K562 (cell line): ENCODE data around the gene NSUN3. TPM values are rescaled to one million over a fixed set of nuclear protein-coding genes. Genes with fewer than 3 reads are reported as not detected.

Experiments
- ATAC-seq: fragments of 200-7000 bp; cut with Tn5 transposase; 3 replicates; pipeline ENCODE4 v1.9.1; 2020; ENCODE audit warnings: moderate library complexity
- BruUV-seq: library from RNA; stranded (reverse); fragments of 400-500 nt; replicated peaks from 2 replicates; lab custom pipeline; 2021; lab: Mats Ljungman, UMichigan
- CTCF ChIA-PET: fragments of 300-600 bp; formaldehyde crosslinking; extraction: SDS; loops from one replicate; lab custom pipeline; 2021; ENCODE audit warnings: low intra/inter-chr PET ratio; lab: Yijun Ruan, JAX
- POLR2A ChIA-PET: fragments of 300-600, 350-650 bp; sonication (Branson Sonifier 250); formaldehyde crosslinking; extraction: SDS; loops from one replicate; lab custom pipeline; 2021; ENCODE audit warnings: antibody characterized with exemption, inconsistent platforms; lab: Yijun Ruan, JAX
- DNase-seq, 4 experiments: peaks; one replicate each; pipeline versions ENCODE4 v3.0.0 to v3.0.0-alpha.2; 2011 to 2018; ENCODE audit warnings: low spot score in 3 of 4, mixed read lengths in 3 of 4; ENCODE audit errors: extremely low read depth in 1 of 4
- FAIRE-seq: peaks from 2 replicates; lab custom pipeline; 2011; peaks lifted over from hg19 to GRCh38; lab: Jason Lieb, UNC
- H2AFZ ChIP-seq: 2 replicates; pipeline ENCODE4 v1.6.0; 2011; ENCODE audit warnings: low read depth, low read length, control low read depth, inconsistent platforms
- H3K27ac ChIP-seq: fragments of 200-600 bp; 3 replicates; pipeline ENCODE4 v1.8.0; 2011; ENCODE audit warnings: low read depth, mild to moderate bottlenecking, control low read depth, inconsistent platforms, low read length, moderate library complexity, mixed read lengths; ENCODE audit errors: extremely low read depth
- H3K27me3 ChIP-seq, 2 experiments: fragments of 300-600 bp in 1 of 2; 2 replicates in 1 of 2; 3 replicates in 1 of 2; pipeline versions ENCODE4 v1.6.0 to v1.8.0; 2011; ENCODE audit warnings: inconsistent platforms in 2 of 2, low read length in 2 of 2, mild to moderate bottlenecking in 1 of 2, mixed read lengths in 1 of 2, moderate library complexity in 1 of 2; ENCODE audit not compliant: control insufficient read depth in 2 of 2, insufficient read depth in 2 of 2
- H3K36me3 ChIP-seq: fragments of 300-600 bp; 3 replicates; pipeline ENCODE4 v1.8.0; 2011; ENCODE audit warnings: mild to moderate bottlenecking, low read length, inconsistent platforms; ENCODE audit not compliant: control insufficient read depth, insufficient read depth
- H3K4me1 ChIP-seq, 2 experiments: fragments of 200-600 bp in 1 of 2; replicated peaks in 1 of 2; 2 replicates in 1 of 2; 3 replicates in 1 of 2; pipeline versions ENCODE4 v1.5.1 to v1.8.0; 2011; ENCODE audit warnings: inconsistent platforms in 2 of 2, low read length in 2 of 2, mild to moderate bottlenecking in 1 of 2, mixed read lengths in 1 of 2, moderate library complexity in 1 of 2; ENCODE audit not compliant: control insufficient read depth in 2 of 2, insufficient read depth in 2 of 2
- H3K4me2 ChIP-seq: 2 replicates; pipeline ENCODE4 v1.6.1; 2011; ENCODE audit warnings: low read length, control low read depth, inconsistent platforms, mixed read lengths; ENCODE audit not compliant: insufficient read depth
- H3K4me3 ChIP-seq: fragments of 200-600 bp; sonication (generic), shearing (Covaris generic); 2 replicates; pipeline ENCODE4 v1.5.1; 2016; ENCODE audit warnings: control low read depth, inconsistent platforms
- H3K79me2 ChIP-seq: fragments of 200-600 bp; 3 replicates; pipeline ENCODE4 v1.8.0; 2011; ENCODE audit warnings: low read length, inconsistent platforms; ENCODE audit not compliant: control insufficient read depth, insufficient read depth
- H3K9ac ChIP-seq, 2 experiments: 2 replicates each; pipeline versions ENCODE4 v1.6.0 to v1.6.1; 2011; ENCODE audit warnings: low read depth in 2 of 2, low read length in 2 of 2, control low read depth in 1 of 2, inconsistent platforms in 1 of 2, mild to moderate bottlenecking in 1 of 2, mixed read lengths in 1 of 2; ENCODE audit not compliant: insufficient read depth in 1 of 2
- H3K9me1 ChIP-seq: one replicate; pipeline ENCODE4 v1.6.0; 2011; ENCODE audit warnings: inconsistent platforms, mild to moderate bottlenecking, low read length, moderate library complexity; ENCODE audit not compliant: control insufficient read depth, insufficient read depth
- H3K9me3 ChIP-seq: replicated peaks from 2 replicates; pipeline ENCODE4 v1.5.1; 2011; ENCODE audit warnings: low read depth, low read length, inconsistent platforms; ENCODE audit not compliant: control insufficient read depth, insufficient read depth
- H4K20me1 ChIP-seq: replicated peaks from 2 replicates; pipeline ENCODE4 v1.6.1; 2011; ENCODE audit warnings: low read length, inconsistent platforms, mixed read lengths; ENCODE audit not compliant: control insufficient read depth, insufficient read depth
- BCLAF1 ChIP-seq, 2 experiments: fragments of 450-650 bp in 1 of 2; IDR thresholded peaks; 2 replicates each; pipeline ENCODE4 v1.6.1; 2011 to 2017; ENCODE audit warnings: low read depth in 2 of 2, antibody characterized with exemption in 1 of 2, borderline replicate concordance in 1 of 2, low read length in 1 of 2, mild to moderate bottlenecking in 1 of 2, mixed read lengths in 1 of 2; ENCODE audit not compliant: control insufficient read depth in 1 of 2
- CGGBP1 ChIP-seq: fragments of 250-450 bp; sonication (Bioruptor Pico); IDR thresholded peaks from 2 replicates; pipeline ENCODE4 v1.9.0; 2021; ENCODE audit warnings: mild to moderate bottlenecking
- CREBBP ChIP-seq: IDR thresholded peaks from one replicate; pipeline ENCODE4 v1.6.1; 2012; ENCODE audit warnings: low read depth, mild to moderate bottlenecking, control low read depth, inconsistent platforms, low read length
- MAX ChIP-seq: sonication (generic); formaldehyde crosslinking; IDR thresholded peaks from 2 replicates; pipeline ENCODE4 v1.9.0; 2022; ENCODE audit warnings: mild to moderate bottlenecking, missing genetic modification reagents
- PBX2 ChIP-seq, 2 experiments: IDR thresholded peaks in 1 of 2; conservative IDR thresholded peaks in 1 of 2; 2 replicates each; pipeline ENCODE4 v1.6.1; 2016; ENCODE audit warnings: low read depth in 2 of 2, mild to moderate bottlenecking in 1 of 2, missing compliant biosample characterization in 1 of 2, missing genetic modification characterization in 1 of 2, moderate library complexity in 1 of 2
- PCBP2 ChIP-seq: fragments of 200-400 bp; formaldehyde crosslinking; IDR thresholded peaks from 2 replicates; pipeline ENCODE4 v1.6.1; 2018; ENCODE audit warnings: low read length, low read depth, mild to moderate bottlenecking, moderate library complexity; ENCODE audit not compliant: poor library complexity, severe bottlenecking
- POLR2AphosphoS5 ChIP-seq: IDR thresholded peaks from 2 replicates; pipeline ENCODE4 v1.6.1; 2011; ENCODE audit warnings: mild to moderate bottlenecking, low read depth, low read length, moderate library complexity; ENCODE audit not compliant: control insufficient read depth, insufficient read depth
- RBFOX2 ChIP-seq: fragments of 200-400 bp; formaldehyde crosslinking; IDR thresholded peaks from 2 replicates; pipeline ENCODE4 v1.6.1; 2017; ENCODE audit warnings: low read depth, mild to moderate bottlenecking, low read length, moderate library complexity
- RUNX1 ChIP-seq: sonication (generic); IDR thresholded peaks from 2 replicates; pipeline ENCODE4 v1.6.1; 2016; ENCODE audit warnings: antibody characterized with exemption, low read depth
- SIN3B ChIP-seq: fragments of 450-650 bp; IDR thresholded peaks from 2 replicates; pipeline ENCODE4 v1.6.1; 2017; ENCODE audit warnings: low read depth, mild to moderate bottlenecking, moderate library complexity
- TAF15 ChIP-seq: fragments of 200-400 bp; formaldehyde crosslinking; IDR thresholded peaks from 2 replicates; pipeline ENCODE4 v1.6.1; 2017; ENCODE audit warnings: mild to moderate bottlenecking, low read depth, low read length, moderate library complexity
- USF1 ChIP-seq: sonication (generic); formaldehyde crosslinking; IDR thresholded peaks from 2 replicates; pipeline ENCODE4 v1.9.0; 2022; ENCODE audit warnings: mild to moderate bottlenecking, missing genetic modification reagents
- WGBS: fragments of 100-300 bp; shearing (Covaris generic); methylation state at CpG from one replicate; pipeline ENCODE4 v1.1.6; 2016; ENCODE audit warnings: low coverage, mixed read lengths; ENCODE audit not compliant: insufficient coverage; ENCODE audit errors: missing lambda C conversion rate; 5-methylcytosine and 5-hydroxymethylcytosine counted together
- in situ Hi-C: fragments of 300-500 bp; cut with MboI; formaldehyde crosslinking; loops from 4 replicates; pipeline ENCODE4 v1.15.0; 2018; ENCODE audit warnings: inconsistent platforms, mixed read lengths
- intact Hi-C: fragments of 100-400 bp; cut with micrococcal nuclease; formaldehyde crosslinking; loops from 2 replicates; pipeline ENCODE4 v1.14.2; 2022
- polyA plus RNA-seq, 8 experiments: library from polyadenylated mRNA; depleted of rRNA in 4 of 8; stranded (reverse) in 5 of 8; unstranded in 3 of 8; fragments of >200 nt; fragmentation: Nextera tagmentation in 2 of 8; fragmentation: Illumina TruSeq in 1 of 8; extraction: Ambion mirVana in 2 of 8; extraction: Trizol in 1 of 8; gene quantifications; 2 replicates each; pipeline versions ENCODE4 v1.2.1 to v1.2.3, GENCODE V29; 2011 to 2014; ENCODE audit warnings: inconsistent platforms in 1 of 8, missing spikeins in 1 of 8
- total RNA-seq, 7 experiments: library from RNA; depleted of rRNA in 6 of 7; stranded (reverse); fragments of >200 nt in 6 of 7; fragmentation: Illumina TruSeq in 2 of 7; extraction: Trizol in 2 of 7; gene quantifications; 2 replicates each; pipeline versions ENCODE4 v1.2.1 to v1.2.3, GENCODE V29; 2011 to 2021; ENCODE audit warnings: low replicate concordance in 1 of 7

Gene NSUN3
- total and polyA plus RNA-seq, 9 of the 15 experiments (the other 6 are each of a cell fraction or from before 2014, with no cell fraction given), result 4.4 to 12.3 (median 7.6) TPM

- Histone ChIP-seq H3K9me3 (no peaks in the 10 kb centered on the region), H3K79me2 (no peaks in the 10 kb centered on the region), H3K9me1 (no peaks in the 10 kb centered on the region), H3K4me1 (no peaks in the 10 kb centered on the region), H3K9ac (no peak overlapping the region), H3K4me3 (no peak overlapping the region), H2AFZ (no peak overlapping the region), H3K27ac (no peak overlapping the region), H3K36me3 (no peaks in the 10 kb centered on the region), H3K27me3 (no peaks in the 10 kb centered on the region), H4K20me1 (no peaks in the 10 kb centered on the region), H3K4me2 (no peak overlapping the region)
- BruUV-seq, result no TSS peak
- DNase-seq (no peak), ATAC-seq (no peak), FAIRE-seq (no peak)
- in situ Hi-C loops, result no loop called here
- WGBS, result 0% methylated on average over 1 of the region's 1 CpG
- POLR2A ChIA-PET, result no interaction called here
- CTCF ChIA-PET, result no interaction called here
- intact Hi-C loops, result no loop called here
- TF ChIP-seq CGGBP1 (CRISPR knock-in tag), result no peak
- TF ChIP-seq PBX2 (CRISPR knock-in tag; IDR thresholded peaks at IDR 0.05; ENCODE audit: low read depth), result no peak
- no peak for TF ChIP-seq PBX2 (tag; conservative IDR thresholded peaks at IDR 0.05; ENCODE audit: low read depth)
- no peak for TF ChIP-seq SIN3B
- no peak for TF ChIP-seq RUNX1
- TF ChIP-seq BCLAF1 (IDR thresholded peaks at IDR 0.05; ENCODE audit: borderline replicate concordance in 1 of 2, control insufficient read depth in 1 of 2, low read depth in 2 of 2, low read length in 1 of 2), result no peak
- TF ChIP-seq RBFOX2, result no peak
- TF ChIP-seq PCBP2, result no peak
- TF ChIP-seq CREBBP, result no peak
- no peak for TF ChIP-seq POLR2AphosphoS5
- no peak for TF ChIP-seq MAX
- TF ChIP-seq USF1 (CRISPR knock-in tag), result no peak
- no peak for TF ChIP-seq TAF15
These were observed 69.9 kb downstream of the NSUN3 start for GRCh38 chr3:94132777-94133176.
